Measurements from ENCODE around the gene ARHGAP10. TPM values are rescaled to one million over a fixed set of nuclear protein-coding genes. Genes with fewer than 3 reads are reported as not detected.

Gene ARHGAP10
- total RNA-seq, 2 donors from 2014 or later: 36.1 to 43.5 TPM

DNA sequence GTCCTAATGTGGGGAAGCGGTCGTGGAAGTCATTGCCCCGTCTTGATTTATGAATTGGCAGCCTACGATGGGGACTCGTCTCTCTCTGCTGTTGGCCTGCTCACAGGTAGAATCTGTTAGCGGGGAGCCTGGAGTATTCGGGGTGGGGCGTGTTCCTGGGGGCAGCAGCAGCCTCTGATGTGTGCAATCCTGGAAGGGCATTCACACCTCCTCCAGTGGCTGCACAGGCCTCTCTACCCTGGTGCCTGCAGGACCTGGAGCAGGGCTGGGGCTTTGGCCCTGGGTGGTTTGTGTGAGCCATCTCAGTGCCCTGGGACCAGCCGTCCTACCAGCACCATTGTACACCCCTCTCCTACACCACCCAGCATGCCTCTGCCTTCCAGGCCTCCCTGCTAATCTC is 340.9 kb downstream of the ARHGAP10 start:
- no peak for TF ChIP-seq CTCF (IDR thresholded peaks at IDR 0.05)
- peak; percentile 44 for DNase-seq (ENCODE audit: low spot score)
- no peak overlapping the region for H3K27ac ChIP-seq
- H3K4me3 ChIP-seq: no peak overlapping the region
- peaks cover 27% of the 10 kb centered on the region for H3K36me3 ChIP-seq
- H3K9me3 ChIP-seq: peaks cover 0 to 11% of the 10 kb centered on the region in 2 donors
- peaks cover 0 to 36% of the 10 kb centered on the region in 2 donors for H3K4me1 ChIP-seq
- H3K27me3 ChIP-seq: no peaks in the 10 kb centered on the region

- peaks cover 27% of the 10 kb centered on the region for H3K36me3 ChIP-seq
- DNase-seq (ENCODE audit: low spot score): peak; percentile 18
- no peak overlapping the region for H3K27ac ChIP-seq
- no peaks in the 10 kb centered on the region for H3K27me3 ChIP-seq
- peaks cover 0 to 34% of the 10 kb centered on the region in 2 donors for H3K4me1 ChIP-seq
- peaks cover 0 to 11% of the 10 kb centered on the region in 2 donors for H3K9me3 ChIP-seq
- no peak overlapping the region for H3K4me3 ChIP-seq
- no peak for TF ChIP-seq CTCF (IDR thresholded peaks at IDR 0.05)
These were observed 341.5 kb downstream of the ARHGAP10 start for GRCh38 chr4:148073349-148073748.

DNA sequence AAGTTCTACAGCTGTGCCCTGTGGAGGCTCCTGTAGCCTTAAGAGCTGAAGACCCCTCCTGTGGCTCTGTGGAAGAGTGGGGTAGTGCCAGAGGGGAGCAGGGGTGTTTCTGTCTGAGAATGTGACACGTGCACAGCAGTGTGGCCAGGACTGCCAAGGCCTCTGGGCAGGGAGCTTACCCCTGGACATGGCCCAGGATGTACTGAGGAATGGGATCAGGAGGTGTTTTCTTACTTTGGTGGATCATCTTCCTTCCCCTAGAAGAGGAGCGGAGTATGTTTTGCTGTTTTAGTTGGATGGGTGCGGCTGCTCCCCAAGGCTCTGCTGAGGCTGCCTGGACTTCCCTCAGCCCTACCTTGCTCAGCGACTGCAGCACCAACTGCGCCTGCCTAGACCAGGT is 342.6 kb downstream of the ARHGAP10 start:
- H3K4me3 ChIP-seq: no peak overlapping the region
- H3K36me3 ChIP-seq: peaks cover 27% of the 10 kb centered on the region
- no peak overlapping the region for H3K27ac ChIP-seq
- DNase-seq (ENCODE audit: low spot score): peak; percentile 38
- no peaks in the 10 kb centered on the region for H3K27me3 ChIP-seq
- TF ChIP-seq CTCF (IDR thresholded peaks at IDR 0.05): no peak
- H3K9me3 ChIP-seq: peaks cover 0 to 11% of the 10 kb centered on the region in 2 donors
- H3K4me1 ChIP-seq: peaks cover 0 to 23% of the 10 kb centered on the region in 2 donors

- peaks cover 31% of the 10 kb centered on the region for H3K36me3 ChIP-seq
- H3K27me3 ChIP-seq: no peaks in the 10 kb centered on the region
- peaks cover 0 to 13% of the 10 kb centered on the region in 2 donors for H3K4me1 ChIP-seq
- DNase-seq (ENCODE audit: low spot score): no peak
- H3K27ac ChIP-seq: no peak overlapping the region
- peaks cover 0 to 11% of the 10 kb centered on the region in 2 donors for H3K9me3 ChIP-seq
- no peak for TF ChIP-seq CTCF (IDR thresholded peaks at IDR 0.05)
- no peak overlapping the region for H3K4me3 ChIP-seq
These were observed 343.6 kb downstream of the ARHGAP10 start for GRCh38 chr4:148075438-148075837.

DNA sequence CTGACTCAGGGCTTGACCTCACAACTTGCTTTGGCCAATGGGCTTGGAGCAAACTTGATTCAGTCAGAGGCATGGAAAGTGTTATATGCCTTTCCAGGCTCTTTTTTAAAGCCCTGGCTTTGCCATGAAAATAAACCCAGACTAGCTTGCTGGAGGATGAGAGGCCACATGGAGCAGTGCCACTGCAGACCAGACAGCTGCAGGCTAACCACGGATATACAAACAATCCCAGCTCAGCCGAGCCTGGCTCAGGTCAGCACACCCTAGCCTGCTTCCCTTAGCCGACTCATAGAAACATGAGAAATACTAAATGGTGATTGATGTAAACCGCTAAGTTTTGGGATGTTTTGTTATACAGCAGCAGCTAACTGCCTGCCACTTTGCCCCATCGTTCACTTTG is 345.1 kb downstream of the ARHGAP10 start:
- Histone ChIP-seq H3K27me3 (no peaks in the 10 kb centered on the region), H3K4me1 (peaks cover 0 to 6% of the 10 kb centered on the region in 2 donors), H3K36me3 (peaks cover 41% of the 10 kb centered on the region), H3K27ac (no peak overlapping the region), H3K4me3 (no peak overlapping the region), H3K9me3 (peaks cover 0 to 11% of the 10 kb centered on the region in 2 donors)
- no peak for DNase-seq (ENCODE audit: low spot score)
- TF ChIP-seq CTCF (IDR thresholded peaks at IDR 0.05): no peak

DNA sequence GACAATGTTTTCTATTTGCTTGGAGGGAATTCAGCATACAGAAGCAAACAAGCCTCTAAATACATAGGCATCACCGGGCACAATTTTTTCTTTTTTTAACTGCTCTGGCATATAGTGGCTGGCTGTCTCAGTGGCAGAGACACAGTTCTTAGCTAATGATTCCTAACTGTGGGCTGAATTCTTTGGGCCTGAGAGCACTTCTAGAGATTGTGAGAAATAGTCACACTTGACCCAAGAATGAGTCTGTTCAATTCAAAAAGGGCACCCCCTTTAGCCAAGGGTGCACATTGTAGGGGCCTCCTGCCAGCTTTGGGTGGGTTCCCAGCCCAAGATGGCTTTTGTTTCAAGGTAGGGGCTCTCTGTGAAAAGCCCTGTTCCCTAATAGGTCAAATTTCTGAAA is 345.7 kb downstream of the ARHGAP10 start:
- peak; percentile 26 for DNase-seq (ENCODE audit: low spot score)
- H3K27me3 ChIP-seq: no peaks in the 10 kb centered on the region
- no peak overlapping the region for H3K4me3 ChIP-seq
- no peak overlapping the region for H3K27ac ChIP-seq
- TF ChIP-seq CTCF (IDR thresholded peaks at IDR 0.05): no peak
- H3K9me3 ChIP-seq: peaks cover 0 to 11% of the 10 kb centered on the region in 2 donors
- H3K4me1 ChIP-seq: peaks cover 0 to 6% of the 10 kb centered on the region in 2 donors
- H3K36me3 ChIP-seq: peaks cover 42% of the 10 kb centered on the region

All from right atrium auricular region (tissue), 2 donors.